GM21390 (cell line): ENCODE results near the gene EYA2.

Experiments
- ATAC-seq: cut with Tn5 transposase; IDR thresholded peaks from one replicate; pipeline ENCODE4 v1.9.1; 2021; ENCODE audit not compliant: unreplicated experiment

EYA2 gene

DNA sequence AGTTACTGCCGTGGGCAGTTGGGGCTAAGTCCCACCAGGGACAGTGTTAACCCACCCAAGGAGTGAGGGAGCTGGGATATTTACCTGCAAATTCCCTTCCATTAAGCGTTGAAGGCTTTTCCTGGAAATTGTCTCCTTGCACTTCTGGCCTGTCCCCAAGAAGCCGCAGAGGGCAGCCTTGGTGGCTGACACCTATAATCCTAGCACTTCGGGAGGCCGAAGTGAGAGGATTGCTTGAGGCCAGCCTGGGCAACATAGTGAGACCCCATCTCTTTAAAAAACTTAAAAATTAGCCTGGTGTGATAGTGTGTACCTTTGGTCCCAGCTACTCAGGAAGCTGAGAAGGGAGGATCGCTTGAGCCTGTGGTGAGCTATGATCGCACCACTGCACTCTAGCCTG lies 204.4 kb downstream of the EYA2 start:
- no peak for ATAC-seq

DNA sequence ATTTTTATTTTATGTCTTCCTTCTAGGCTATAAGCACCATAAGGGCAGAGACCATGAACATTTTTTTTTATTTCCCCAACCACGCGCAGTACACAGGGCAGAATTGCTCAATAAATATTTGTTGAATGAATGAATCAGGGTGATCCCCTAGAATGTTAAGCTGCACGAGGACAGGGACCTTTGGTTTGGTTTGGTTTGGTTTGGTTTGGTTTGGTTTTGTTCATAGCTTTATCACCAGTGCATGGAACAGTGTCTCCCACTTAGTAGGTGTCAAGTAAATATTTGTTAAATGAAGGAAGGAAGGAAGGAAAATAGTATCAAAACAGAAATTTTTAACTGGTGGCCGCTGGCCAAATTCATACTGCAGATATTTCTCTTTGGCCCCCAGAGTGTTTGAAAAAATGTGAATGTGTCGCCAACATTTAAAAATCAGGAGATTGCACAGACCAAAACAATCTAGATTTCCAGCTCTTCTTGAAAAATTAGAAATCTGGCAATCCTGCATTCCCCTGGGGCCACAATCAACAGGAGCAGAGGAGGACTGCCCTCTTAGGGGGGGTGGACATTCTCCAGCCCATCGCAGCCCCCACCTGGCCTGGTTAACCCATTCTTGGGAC lies 205.3 kb downstream of the EYA2 start:
- ATAC-seq = no peak

DNA sequence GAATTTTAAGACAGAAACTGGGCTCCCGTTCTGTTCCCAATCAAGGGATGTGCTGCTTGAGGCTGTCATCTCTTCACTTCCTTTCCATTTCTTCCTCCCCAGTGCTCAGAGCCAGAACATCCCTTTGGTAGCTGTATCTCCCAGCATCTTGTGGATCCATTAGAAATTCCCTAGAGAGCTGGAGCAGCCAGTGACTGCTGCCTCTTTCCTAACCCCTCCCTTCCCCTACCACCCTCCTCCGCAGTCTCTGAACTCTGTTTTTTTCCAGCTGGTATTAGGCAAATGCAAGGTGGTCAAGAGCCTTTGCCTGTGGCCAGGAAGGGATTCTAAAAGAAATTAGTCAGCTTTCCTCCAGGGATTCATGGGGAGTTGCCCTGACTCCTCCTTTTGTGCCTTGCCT lies 208.0 kb downstream of the EYA2 start:
- ATAC-seq = no peak

DNA sequence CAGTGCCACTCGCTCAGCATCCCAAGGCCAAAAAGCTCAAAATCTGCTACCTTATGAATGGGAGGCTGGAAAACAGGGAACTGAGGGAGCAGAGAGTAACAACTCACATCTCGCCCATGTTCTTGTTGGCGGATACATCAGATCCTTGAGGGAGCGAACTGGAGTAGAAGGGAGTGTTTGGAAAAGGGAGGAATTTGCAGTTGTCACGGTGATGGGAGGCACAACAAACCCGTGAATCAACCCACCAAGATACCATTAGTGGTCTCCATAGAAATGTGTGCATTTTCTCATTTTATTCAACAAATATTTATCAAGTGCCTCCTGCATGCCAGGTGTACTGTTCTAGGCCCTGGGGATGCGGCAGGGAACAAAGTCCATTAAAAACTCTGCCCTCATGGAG lies 212.1 kb downstream of the EYA2 start:
- ATAC-seq = no peak

DNA sequence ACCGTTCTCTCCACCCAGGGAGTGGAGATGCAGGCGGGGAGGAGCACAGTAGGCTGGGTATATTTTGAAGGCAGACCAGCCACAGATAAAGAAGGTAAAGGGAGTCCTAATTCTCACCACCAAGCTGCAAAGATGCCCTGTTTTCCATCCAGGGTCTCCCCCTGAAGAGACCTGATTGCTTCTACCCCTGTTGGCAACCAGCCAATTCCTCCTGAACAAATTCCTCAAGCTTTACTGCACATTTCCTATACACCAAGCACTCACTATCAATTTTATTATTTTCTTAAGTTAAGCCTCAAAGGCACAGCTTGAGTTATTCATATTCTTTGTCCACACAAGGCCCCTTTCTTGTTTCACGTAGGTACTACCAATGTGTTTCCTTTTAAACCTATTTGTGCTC lies 214.4 kb downstream of the EYA2 start:
- no peak for ATAC-seq

DNA sequence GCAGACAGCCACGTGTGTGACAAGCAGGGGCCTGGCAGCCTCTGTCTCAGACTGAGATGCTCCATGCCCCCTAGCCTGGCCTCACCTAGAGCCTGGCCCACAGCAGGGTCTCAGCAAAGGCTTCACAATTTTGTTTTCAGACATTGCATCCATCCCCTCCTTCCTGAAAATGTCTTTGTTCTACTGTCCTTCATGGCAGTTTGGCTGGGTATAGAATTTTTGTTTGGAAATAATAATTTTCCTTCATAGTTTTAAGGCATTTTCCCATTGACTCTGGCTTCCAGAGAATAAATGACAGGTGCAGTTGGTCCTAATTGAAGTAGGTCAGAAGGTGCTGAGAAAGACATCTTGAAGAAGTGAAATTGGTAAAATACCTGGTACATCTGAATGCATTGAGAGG lies 216.2 kb downstream of the EYA2 start:
- no peak for ATAC-seq

DNA sequence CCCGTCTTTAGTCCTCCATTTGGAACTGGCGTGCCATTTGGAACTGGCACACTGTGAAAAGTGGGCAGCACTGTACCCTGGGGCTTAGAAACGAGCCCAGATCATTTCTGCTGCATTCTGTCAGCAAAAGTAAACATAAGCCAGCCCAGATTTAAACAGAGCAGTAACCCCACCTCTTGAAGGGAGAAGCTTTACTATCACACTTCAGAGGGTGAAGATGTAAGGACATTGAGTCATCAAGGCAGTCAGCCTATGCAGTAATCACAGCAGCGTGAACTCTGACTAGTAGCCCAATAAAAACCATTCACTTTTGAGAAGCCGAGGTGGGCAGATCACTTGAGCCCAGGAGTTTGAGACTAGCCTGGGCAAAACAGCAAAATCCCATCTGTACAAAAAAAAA lies 216.9 kb downstream of the EYA2 start:
- ATAC-seq = no peak

DNA sequence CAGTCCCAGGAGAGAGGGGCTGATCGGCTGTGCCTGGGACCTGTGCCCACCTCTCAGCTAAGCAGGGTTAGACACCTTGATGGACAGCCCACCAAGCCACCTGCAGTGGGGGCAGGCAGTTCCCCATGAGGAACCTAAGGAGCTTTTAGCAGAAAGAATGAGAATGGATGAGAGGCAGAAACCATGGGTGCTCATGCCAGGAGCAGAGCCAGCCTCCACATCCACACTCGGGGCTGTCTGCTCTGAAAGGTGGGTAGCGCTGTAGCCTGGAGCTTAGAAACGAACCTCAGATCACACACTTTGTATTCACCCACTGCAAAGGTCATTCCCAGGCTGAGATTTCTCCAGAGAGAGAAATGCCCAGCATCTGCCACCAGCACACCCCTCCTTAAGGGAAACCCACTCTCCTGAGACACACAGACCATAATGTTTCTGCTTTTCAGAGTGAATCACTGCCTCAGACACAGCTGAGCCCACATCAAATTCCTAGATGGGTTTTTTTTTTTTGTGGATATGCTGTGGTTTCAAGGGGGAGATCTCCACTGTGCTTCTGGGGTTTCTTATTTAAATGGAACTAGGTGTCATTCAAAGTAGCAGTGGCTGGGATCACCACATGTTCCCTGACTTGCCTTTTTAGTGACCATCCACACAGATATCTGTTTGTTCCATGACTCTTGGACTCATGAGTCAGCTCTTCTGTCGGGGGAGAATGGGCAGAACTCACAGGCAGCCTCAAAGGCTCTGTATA lies 218.9 kb downstream of the EYA2 start:
- ATAC-seq = no peak

DNA sequence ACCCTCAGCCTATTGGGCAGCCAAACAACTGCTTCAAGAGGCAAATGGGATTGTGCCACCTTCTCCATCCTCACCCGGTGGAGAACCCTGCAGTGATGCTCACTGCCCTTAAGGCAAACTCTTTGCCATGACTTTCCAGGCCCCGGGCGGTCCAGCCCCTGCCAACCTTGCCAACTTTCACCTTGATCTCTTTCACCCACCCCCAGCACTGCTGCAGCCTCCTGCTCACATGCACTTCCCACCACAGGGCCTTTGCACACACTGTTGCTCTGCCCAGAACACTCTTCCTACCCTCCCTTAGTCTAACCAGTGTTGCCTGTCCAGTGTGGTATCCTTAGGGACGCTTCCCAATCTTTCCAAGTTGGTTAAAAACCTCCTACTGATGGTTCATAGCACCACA lies 221.1 kb downstream of the EYA2 start:
- no peak for ATAC-seq

DNA sequence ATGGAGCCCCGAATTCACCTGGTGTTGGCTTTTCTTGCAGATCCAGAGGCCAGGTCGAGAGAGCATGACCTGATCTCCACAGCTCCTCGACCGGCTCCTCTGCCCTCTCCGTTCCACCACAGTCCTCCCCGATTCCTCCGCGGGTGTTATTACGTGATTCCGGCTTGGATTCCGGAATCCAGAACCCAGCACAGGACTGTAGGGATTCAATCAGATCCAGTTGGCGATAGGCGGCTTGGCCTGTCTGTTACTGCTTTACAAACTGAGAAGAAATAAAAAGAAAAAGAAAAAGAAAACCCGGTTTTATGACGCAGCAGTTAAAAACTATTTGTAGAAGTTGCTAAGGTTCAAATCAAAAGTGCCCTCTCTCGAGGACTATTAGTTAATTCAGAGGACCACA lies 222.7 kb downstream of the EYA2 start:
- ATAC-seq = no peak

DNA sequence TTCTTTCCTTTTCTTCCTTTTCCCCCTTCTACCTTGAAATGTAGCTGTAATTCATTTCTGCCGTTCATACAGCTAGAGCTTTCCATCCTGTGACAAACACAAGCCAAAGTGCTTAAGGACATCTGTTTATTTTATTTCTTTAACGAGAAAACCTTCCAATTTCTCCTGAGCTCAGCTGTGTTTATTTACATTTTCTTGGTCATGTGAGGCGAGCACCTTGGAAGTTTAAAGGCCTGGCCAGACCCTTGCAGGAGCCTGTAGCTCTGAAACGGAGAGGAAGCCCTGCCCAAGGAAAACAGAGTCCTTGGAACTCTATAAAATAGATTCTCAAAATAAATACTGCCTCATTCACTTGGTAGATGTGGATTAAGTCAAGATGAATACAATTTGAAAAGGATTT lies 223.1 kb downstream of the EYA2 start:
- ATAC-seq = no peak

DNA sequence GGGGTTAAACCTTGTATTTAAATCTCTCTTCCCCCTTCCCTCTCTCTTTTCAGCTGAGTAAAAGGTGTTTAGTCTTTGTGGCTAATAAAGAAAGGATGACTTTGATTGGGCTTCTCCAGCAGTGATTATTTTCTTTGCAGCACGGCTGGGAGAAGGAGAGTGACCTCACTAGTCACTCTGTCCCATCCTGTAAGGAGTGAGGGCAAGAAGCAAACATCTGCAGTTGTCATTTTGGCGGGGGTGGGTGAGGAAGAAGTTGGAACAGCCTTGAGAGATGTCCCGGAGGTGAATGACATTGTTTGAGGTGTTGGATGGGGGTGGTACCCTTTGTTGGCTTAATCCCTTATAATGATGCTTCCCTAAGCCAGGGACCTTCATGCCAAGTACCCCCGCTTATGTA lies 223.6 kb downstream of the EYA2 start:
- ATAC-seq = no peak

DNA sequence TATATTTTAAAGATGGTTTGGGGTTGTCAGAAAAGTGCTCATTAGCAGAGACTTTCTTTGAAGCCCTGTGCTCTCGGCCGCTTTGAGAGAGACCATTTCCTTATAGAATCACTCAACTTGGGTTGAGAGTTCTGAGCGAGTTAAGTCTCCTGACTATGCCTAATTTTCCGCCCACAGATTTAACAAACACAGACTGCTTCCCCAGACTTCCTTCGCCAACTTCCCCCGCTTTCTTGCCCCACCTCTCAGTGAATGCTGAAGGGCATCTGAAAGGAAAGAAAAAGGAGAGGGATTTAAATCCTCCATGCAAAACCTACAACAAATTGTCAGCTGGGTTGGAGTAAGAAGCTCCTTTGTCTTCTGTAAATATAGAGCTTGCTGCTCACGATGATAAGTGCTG lies 224.0 kb downstream of the EYA2 start:
- no peak for ATAC-seq

DNA sequence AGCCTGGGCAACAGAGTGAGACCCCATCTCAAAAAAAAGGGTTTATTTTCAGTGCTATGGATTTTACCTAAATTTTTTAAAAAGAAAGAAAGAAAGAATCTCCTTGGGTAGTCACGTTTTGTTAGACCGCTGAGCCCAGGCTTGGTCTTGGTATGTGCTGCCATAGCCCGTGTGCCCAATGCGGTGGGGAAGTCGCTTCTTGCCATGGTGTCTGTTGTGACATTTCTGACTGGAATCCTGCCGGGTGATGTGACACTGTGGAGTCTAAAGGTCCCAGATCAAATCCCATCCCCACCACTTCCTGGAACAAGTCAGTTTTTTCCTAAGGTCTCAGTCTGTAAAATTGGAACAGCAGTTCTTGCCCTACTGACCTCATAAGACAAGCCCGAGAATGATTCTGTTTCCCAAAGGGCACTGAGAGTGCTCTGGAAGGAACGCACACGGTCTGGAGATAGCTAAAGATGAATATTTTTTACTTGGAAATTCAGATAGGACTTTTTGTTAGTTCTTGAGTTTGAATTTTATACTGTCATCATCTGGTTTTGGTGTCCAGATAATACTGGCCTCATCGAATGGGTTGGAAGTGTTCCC lies 225.8 kb downstream of the EYA2 start:
- no peak for ATAC-seq

DNA sequence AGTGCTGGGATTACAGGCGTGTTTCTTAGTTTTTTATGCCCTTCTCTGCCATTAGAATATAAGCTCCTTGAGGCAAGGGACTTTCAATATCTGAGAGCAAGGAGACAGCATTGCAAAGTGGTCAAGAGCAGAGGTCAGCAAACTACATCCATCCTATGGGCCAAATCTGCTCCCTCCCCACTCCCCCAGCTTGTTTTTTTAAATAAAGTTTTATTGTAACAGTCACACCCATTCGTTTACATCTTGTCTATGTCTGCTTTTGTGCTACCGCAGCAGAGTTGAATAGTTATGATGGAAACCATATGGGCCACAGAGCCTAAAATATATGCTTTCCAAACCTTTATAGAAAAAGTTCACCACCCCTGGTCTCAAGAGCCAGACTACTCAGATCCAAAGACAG lies 227.9 kb downstream of the EYA2 start:
- no peak for ATAC-seq

DNA sequence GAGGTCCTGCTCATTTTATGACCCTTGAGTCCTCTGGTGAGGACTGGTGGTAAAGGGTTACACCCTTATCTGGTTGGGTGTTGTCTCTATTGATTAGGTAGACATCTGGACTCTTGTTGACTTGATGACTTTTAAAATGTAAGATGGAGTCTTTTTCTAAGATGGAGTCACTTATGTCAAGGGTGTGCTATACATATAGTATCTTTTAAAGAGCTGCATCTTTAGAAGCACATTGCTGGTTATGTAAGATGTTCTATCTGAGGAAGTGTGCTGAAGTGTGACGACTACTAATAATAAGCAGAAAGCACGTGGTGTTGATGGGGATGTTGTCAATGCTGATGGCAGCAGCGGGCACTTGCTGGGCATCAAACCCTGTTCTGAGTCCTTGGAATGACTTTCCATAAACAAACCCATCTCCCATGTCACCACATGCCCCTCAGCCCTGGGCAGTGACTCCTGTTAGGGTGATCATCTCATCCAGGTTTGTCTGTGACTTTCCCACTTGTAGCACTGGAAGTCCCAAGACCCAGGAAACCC lies 229.6 kb downstream of the EYA2 start:
- ATAC-seq = no peak

DNA sequence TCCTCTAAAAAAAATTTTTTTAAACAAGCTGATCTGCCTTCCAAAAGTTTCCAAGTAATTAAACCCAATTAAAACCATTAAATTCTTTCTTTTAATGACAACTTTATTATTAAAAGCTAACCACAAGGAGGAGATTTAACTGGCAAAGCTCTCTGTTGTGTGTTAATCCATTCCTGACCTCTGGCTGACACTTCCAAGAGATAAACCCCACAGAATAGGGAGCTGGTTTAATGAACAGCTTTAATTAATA lies 230.8 kb downstream of the EYA2 start:
- ATAC-seq = no peak

DNA sequence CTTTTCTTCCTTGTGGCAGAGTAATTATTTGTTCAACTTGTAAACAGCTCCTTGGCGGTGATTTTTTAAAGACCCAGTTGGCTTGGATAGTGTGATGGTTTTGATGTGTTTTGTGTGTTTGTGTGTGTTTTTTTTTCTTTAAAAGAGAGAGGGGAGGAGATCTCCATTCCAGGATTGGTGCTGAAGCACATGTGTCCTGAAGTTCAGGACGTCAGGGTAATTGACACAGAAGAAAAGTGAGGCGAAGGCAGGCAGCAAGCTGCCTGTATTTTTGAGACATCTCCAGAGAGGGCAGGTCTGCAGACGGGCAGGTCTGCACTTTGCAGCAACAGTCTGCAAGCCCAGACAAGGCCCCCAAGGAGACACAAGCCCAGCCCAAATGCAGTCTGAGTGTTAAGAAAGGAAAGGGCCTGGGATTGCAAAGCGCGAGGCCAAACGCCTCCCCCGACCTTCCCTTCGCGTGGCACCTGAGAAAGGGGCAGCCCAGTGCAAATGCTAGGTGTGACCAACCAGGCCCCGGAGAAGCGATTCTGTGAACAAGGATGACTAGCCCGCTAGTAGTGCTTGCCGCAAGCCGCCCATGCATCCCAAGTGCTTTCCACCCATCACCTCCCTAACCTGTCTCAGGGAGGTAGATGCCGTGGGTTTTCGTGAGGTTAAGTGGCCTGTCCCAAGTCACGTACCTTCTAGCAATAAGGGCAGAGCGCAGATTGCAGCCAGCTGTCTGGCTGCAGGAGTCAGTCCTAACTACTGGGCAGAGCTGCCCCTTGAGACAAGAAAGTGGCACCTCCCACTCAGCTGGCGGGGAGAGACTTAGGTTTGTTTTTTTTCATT lies 231.3 kb downstream of the EYA2 start:
- no peak for ATAC-seq

DNA sequence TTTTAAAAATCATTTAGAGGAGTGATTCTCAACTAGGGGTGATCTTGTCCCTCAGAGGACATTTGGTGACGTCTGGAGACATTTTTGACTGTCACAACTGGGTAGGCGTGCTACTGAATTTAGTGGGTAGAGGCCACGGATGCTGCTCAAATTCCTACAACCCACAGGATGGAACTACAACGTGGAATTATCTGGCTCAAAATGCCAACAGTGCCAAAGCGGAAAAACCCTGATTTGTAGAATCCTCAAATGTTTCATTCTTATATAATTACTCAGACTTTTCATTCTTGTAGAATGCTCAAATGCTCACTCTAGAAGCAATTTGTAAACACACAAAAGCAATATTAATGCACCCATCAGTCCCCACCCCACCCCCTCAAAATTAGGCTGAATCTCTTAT lies 232.1 kb downstream of the EYA2 start:
- ATAC-seq = no peak

DNA sequence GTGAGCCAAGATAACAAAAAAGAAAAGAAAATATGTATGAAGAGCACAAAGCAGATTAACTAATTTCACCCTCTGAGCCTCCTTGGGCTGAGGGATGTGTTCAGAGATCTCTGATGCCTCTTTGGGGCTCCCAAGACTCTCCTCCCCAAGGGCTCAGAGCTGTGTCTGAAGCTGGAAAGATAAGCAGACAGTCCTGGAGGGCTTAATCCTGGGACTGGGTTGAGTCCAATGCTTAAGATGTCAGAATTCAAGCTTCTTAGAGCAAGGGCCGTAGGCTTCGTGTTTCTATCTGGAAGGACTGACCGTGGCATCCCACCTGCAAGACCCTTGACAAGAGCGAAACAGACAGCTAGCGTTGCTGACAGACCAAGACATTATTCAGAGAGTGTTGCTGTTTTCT lies 232.9 kb downstream of the EYA2 start:
- no peak for ATAC-seq

DNA sequence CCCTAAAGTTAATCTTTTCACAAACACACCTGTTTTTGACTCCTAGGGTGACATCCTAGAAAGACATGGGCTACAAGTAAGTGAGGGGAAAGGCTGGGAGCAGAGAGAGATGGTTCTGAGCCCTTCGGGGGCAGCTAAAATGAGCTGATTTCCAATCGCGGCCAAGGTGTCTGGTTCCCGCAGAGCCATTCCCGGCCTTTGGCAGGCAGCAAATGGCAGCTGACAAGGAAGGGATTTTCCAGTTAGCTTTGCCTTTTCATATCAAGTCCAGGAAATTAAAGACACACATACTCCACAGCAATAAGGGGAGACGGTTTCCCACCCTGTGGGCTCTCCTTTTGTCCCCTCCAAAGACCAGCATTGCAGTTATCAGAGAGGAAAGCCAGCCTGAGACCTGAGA lies 233.4 kb downstream of the EYA2 start:
- ATAC-seq = no peak

DNA sequence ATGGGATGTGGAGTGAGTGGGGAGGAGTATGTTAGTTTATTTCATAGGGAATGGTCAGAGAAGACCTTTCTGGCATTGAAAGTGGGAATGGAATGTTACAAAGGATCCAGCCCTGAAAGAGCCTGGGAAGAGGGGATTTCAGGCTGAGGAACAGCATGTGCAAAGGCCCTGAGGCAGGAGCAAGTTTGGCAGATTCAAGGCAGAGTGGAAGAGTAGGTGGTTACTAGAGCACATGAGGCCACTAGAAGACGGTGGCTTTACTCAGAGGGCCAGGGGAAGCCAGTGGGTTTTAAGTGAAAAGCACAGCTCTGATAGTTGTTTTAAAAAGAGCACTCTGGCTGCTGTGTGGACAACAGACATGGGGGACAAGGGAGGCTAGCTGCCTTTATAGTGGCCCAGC lies 234.7 kb downstream of the EYA2 start:
- ATAC-seq = no peak
